GM12864 (cell line): Measurements from ENCODE around the gene IBSP.

ENCODE experiments used
- DNase-seq: peaks from one replicate; pipeline ENCODE4 v3.0.0-alpha.2; 2011; ENCODE audit warnings: low read depth
- H3K4me3 ChIP-seq: 2 replicates; pipeline ENCODE4 v1.5.1; 2011; ENCODE audit warnings: mild to moderate bottlenecking, low read depth, low read length, control low read depth
- TF ChIP-seq, protein P1 (sequence below): IDR thresholded peaks from 2 replicates; pipeline ENCODE4 v1.5.1; 2011; ENCODE audit warnings: low read depth, mild to moderate bottlenecking, moderate library complexity, low read length, control low read depth, inconsistent platforms; ENCODE audit errors: missing control alignments

IBSP gene

DNA sequence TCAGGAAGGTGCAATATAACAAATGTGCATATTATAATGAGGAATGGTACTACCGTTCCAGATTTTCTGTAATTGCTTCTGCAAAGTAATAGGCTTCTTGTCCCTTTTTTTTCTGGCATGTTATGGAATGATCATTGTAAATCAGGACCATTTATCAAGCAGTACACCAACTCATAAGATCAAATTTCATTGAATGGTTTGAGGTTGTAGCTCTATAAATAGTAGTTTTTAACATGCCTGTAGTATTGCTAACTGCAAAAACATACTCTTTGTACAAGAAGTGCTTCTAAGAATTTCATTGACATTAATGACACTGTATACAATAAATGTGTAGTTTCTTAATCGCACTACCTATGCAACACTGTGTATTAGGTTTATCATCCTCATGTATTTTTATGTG is 12.6 kb downstream of the IBSP start:
- TF ChIP-seq, protein P1, sequence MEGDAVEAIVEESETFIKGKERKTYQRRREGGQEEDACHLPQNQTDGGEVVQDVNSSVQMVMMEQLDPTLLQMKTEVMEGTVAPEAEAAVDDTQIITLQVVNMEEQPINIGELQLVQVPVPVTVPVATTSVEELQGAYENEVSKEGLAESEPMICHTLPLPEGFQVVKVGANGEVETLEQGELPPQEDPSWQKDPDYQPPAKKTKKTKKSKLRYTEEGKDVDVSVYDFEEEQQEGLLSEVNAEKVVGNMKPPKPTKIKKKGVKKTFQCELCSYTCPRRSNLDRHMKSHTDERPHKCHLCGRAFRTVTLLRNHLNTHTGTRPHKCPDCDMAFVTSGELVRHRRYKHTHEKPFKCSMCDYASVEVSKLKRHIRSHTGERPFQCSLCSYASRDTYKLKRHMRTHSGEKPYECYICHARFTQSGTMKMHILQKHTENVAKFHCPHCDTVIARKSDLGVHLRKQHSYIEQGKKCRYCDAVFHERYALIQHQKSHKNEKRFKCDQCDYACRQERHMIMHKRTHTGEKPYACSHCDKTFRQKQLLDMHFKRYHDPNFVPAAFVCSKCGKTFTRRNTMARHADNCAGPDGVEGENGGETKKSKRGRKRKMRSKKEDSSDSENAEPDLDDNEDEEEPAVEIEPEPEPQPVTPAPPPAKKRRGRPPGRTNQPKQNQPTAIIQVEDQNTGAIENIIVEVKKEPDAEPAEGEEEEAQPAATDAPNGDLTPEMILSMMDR: no peak
- DNase-seq: no peak
- H3K4me3 ChIP-seq: no peak overlapping the region

DNA sequence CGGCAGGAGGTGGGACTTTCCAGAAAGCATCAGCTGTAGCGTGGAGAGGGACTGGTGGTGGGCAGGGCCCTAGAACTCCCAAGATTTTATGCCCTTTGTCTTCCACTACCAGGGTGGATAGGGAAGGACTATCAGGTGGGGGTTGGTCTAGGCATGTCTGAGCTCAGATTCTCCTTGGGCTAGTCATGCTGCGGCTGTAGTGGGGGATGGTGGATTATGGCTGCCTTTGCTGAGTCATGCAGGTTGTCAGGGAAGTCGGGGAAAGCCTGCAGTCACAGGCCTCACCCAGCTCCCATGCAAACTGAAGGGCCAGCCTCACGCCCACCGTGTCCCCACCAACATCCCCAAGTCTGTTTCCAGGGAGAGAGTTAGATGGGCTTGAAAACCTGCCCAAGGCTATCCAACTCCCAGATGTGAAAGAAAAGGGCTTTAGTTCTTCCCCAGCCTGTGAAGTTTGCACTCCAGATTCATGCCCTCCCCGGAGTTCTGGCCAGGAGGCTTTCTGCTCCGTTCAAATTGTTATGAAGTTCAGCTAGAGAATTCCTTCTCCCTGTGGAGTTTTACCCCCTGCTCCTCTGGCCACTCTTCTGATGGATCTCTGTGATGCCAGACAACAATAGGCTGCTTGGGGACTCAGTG is 20.0 kb downstream of the IBSP start:
- TF ChIP-seq, protein P1: no peak
- DNase-seq: no peak
- H3K4me3 ChIP-seq: no peak overlapping the region

DNA sequence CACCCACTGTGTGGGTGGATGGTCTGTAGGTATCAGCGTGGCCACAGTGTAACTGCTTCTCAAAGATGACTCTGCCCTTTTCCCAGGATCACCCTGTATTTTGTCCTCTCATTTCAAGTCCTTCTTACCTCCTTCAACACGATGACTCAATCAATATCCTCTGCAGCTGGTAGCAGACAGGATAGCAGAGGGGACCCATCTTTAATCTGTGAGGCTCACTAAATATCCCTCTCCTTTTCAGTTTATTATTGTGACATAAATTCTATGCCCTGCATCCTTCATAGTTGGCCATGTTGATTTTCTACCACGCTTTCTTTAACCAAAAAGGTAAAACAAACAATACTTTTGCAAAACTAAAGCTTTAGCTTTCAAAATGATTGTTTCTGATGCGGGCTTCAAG is 23.8 kb downstream of the IBSP start:
- TF ChIP-seq, protein P1: no peak
- no peak for DNase-seq

DNA sequence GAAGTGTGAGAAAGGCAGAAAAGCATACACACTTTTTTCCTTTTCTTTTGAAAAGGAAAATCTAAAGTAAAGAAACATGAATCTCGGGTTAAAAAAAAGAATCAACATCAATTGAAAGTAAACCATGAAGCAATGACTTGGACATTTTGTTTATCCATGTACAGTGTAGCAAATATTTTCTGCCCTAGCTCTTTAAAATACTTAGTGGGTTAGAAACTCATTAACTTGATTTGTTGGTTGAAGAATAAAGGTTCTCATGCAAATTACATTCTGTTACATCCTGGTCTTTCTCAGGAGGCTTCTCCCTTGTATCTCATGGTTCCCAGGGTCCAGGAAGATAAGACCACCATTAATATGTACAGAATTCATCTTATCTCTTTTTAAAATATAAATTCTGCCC is 24.4 kb downstream of the IBSP start:
- no peak overlapping the region for H3K4me3 ChIP-seq
- TF ChIP-seq, protein P1: no peak
- DNase-seq: no peak

More for the DNA sequence above, 23.8 kb downstream of the IBSP start:
- H3K4me3 ChIP-seq: no peak overlapping the region

DNA sequence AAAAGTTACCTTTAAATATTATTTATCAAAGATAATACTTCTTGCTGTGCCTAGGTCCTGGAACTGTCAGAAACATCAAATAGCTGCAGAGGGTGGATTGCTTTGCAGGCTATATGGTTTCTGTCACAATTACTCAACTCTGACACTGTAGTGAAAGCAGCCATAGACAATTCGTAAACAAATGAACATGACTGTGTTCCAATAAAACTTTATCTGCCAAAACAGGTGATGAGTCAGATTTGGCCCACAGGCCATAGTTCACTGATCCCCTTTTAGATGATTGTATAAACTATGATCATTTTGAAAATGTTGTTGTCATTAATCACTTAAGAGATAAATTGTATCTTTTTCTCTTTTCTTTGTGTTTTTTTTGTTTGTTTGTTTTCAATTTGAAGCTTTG is 25.0 kb downstream of the IBSP start:
- DNase-seq: no peak
- H3K4me3 ChIP-seq: no peak overlapping the region
- TF ChIP-seq, protein P1: no peak

DNA sequence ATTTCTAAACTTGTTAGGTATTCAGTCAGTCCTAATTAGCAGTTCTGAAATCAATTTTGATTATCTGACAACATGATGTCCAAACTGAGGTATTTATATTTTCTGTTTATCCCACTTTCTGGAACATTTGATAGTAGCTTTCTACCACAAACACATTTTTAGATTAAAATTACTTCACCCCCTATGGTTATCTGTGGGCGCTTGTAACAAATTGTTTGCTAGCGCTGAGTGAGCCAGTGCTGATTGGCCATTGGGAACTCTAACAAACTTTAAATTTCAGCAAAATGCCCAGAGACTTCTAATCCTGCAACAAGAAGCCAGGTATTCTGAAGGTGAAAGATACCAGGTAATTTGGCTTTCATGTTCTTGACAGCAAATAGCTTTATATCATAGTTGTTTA is 33.3 kb downstream of the IBSP start, which contains the start of gene MEPE:
MEPE (plus strand) TSS at position 301 of the 400 bp plus-strand sequence. CDS start 1,746 bp downstream, outside the sequence.
- TF ChIP-seq, protein P1: no peak
- H3K4me3 ChIP-seq: no peak within 1 kb of the TSS
- DNase-seq: no peak

DNA sequence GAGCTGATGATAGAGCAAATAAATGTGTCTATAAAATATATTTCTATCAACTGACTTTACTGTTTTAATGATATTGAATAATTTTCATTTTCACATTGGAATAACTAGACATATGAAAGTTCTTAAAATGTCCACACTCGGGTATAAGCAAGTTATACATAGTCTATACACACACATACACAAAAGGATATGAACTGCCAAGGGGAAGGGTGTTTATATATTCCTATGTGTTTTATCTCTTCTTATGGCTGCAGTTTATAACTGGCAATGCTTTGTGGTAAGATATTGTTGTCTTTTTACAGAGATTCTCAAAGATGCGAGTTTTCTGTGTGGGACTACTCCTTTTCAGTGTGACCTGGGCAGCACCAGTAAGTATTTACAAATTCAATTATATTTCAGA is 35.0 kb downstream of the IBSP start:
- TF ChIP-seq, protein P1: no peak
- no peak for DNase-seq
- H3K4me3 ChIP-seq: no peak overlapping the region
